ENCODE measurements around the gene NUMA1.

Gene NUMA1

DNA sequence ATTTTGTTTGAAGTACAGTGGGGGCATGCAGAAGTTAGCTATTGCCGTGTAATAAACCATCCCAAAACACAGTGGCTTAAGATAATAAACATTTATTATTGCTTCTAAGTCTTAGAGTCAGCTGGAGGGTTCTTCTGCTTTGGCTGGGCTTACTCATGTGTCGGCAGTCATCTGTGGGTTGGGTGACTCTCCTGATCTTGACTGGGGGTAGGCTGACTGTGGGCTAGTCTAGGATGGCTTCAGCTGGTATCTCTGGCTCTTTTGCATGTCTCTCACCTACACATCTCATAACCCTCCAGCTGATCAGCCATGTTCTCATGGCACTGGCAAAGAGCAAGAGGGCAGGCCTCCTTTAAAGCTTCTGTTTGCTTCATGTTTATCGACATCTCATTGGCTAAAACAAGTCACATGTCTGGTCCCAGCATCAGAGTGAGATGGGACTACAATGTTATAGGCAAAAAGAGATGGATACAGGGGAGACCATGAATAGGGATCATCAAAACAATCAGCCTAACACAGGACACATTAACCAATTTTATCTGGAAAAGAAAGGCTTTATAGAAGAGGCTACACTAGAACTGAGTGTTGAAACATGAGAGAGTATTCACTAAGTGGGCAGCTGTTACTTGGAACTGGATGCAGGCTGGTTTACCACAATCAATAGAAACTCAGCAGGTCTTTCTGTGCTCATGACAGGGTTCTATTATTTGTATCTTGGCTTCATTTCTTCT, 5.4 kb upstream of the NUMA1 start:
- Histone ChIP-seq H3K4me2 (ENCODE audit: low read length) (no peak overlapping the region), H3K27me3 (ENCODE audit: control insufficient read depth, low read length) (no peaks in the 10 kb centered on the region), H3K79me2 (ENCODE audit: control insufficient read depth, low read length) (peaks cover under 1% of the 10 kb centered on the region; the same call in 1 of the 2 replicates), H3F3A (ENCODE audit: control insufficient read depth, insufficient read depth) (peaks cover 6% of the 10 kb centered on the region; the same call in 1 of the 2 replicates), H3K4me3 (ENCODE audit: low read length) (no peak overlapping the region), H3K36me3 (ENCODE audit: control insufficient read depth, low read length) (peaks cover 13% of the 10 kb centered on the region), H3K9me3 (ENCODE audit: control insufficient read depth, insufficient read depth, low read length) (no peaks in the 10 kb centered on the region), H3K27ac (ENCODE audit: low read depth, low read length) (no peak overlapping the region), H3K4me1 (ENCODE audit: control insufficient read depth, low read length) (peaks cover 19% of the 10 kb centered on the region), H4K20me1 (ENCODE audit: control insufficient read depth, insufficient read depth, low read depth, low read length) (no peaks in the 10 kb centered on the region), H3K9me2 (replicated peaks; ENCODE audit: control insufficient read depth, low read length) (no peaks in the 10 kb centered on the region)
- TF ChIP-seq EZH2phosphoT487 (IDR thresholded peaks at IDR 0.05; ENCODE audit: borderline replicate concordance, low read length), result no peak
- TF ChIP-seq, protein P1, sequence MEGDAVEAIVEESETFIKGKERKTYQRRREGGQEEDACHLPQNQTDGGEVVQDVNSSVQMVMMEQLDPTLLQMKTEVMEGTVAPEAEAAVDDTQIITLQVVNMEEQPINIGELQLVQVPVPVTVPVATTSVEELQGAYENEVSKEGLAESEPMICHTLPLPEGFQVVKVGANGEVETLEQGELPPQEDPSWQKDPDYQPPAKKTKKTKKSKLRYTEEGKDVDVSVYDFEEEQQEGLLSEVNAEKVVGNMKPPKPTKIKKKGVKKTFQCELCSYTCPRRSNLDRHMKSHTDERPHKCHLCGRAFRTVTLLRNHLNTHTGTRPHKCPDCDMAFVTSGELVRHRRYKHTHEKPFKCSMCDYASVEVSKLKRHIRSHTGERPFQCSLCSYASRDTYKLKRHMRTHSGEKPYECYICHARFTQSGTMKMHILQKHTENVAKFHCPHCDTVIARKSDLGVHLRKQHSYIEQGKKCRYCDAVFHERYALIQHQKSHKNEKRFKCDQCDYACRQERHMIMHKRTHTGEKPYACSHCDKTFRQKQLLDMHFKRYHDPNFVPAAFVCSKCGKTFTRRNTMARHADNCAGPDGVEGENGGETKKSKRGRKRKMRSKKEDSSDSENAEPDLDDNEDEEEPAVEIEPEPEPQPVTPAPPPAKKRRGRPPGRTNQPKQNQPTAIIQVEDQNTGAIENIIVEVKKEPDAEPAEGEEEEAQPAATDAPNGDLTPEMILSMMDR (IDR thresholded peaks at IDR 0.05; ENCODE audit: low read depth, low read length, poor library complexity, severe bottlenecking), result no peak

DNA sequence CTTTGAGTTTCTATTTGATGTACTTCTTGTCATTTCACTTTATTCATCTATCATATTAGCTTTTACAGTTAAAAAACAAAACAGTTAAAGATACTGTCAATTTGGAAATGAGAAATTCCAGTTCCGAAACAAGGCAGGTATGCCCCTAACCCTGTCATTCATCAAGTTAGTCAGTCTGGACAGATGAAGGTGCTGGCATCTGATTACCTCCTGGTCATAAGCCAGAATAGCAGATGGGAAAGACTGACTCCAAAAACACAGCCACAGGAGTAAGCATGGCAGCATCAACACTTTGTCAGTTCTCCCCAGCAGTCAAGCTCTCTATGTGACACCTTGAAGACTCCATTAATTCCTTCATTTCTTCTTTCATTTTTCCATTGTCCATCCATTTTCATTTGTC, 4.6 kb upstream of the NUMA1 start:
- Histone ChIP-seq H3K36me3 (ENCODE audit: control insufficient read depth, low read length) (peaks cover 5% of the 10 kb centered on the region), H3K4me3 (ENCODE audit: low read length) (no peak overlapping the region), H3K79me2 (ENCODE audit: control insufficient read depth, low read length) (peaks cover 3% of the 10 kb centered on the region), H3K27me3 (ENCODE audit: control insufficient read depth, low read length) (no peaks in the 10 kb centered on the region), H3K4me1 (ENCODE audit: control insufficient read depth, low read length) (peaks cover 19% of the 10 kb centered on the region), H3F3A (ENCODE audit: control insufficient read depth, insufficient read depth) (peaks cover 6% of the 10 kb centered on the region; the same call in 1 of the 2 replicates), H3K9me2 (replicated peaks; ENCODE audit: control insufficient read depth, low read length) (no peaks in the 10 kb centered on the region), H3K4me2 (ENCODE audit: low read length) (no peak overlapping the region), H3K27ac (ENCODE audit: low read depth, low read length) (no peak overlapping the region), H3K9me3 (ENCODE audit: control insufficient read depth, insufficient read depth, low read length) (no peaks in the 10 kb centered on the region), H4K20me1 (ENCODE audit: control insufficient read depth, insufficient read depth, low read depth, low read length) (no peaks in the 10 kb centered on the region)
- TF ChIP-seq EZH2phosphoT487 (IDR thresholded peaks at IDR 0.05; ENCODE audit: borderline replicate concordance, low read length), result no peak
- TF ChIP-seq, protein P1 (IDR thresholded peaks at IDR 0.05; ENCODE audit: low read depth, low read length, poor library complexity, severe bottlenecking), result no peak

DNA sequence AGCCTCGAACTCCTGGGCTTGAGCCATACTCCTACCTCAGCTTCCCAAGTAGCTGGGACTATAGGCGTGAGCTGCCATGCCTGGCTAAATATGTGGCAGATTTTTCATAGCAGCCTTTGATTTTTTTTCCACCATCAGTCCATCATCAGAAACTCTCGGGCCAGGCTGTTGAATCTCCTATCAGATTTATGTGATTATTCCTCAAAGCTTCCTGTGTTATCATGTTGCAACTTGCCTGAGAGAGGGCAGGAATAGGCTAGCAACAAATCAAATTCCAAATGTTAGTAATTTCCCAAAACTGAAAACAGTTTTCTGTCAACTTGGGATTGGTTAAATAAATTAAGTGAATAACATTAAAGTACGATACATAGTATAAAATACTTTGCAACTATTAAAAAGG, 3.7 kb upstream of the NUMA1 start:
- 0 out of 2 replicates have a peak, but pooled peaks cover under 1% of the 10 kb centered on the region for H4K20me1 ChIP-seq (ENCODE audit: control insufficient read depth, insufficient read depth, low read depth, low read length)
- peaks cover 6% of the 10 kb centered on the region; the same call in 1 of the 2 replicates for H3F3A ChIP-seq (ENCODE audit: control insufficient read depth, insufficient read depth)
- TF ChIP-seq, protein P1 (IDR thresholded peaks at IDR 0.05; ENCODE audit: low read depth, low read length, poor library complexity, severe bottlenecking), result no peak
- TF ChIP-seq EZH2phosphoT487 (IDR thresholded peaks at IDR 0.05; ENCODE audit: borderline replicate concordance, low read length), result no peak
- no peak overlapping the region for H3K27ac ChIP-seq (ENCODE audit: low read depth, low read length)
- H3K36me3 ChIP-seq (ENCODE audit: control insufficient read depth, low read length), result no peaks in the 10 kb centered on the region; the same call in 1 of the 2 replicates
- H3K4me1 ChIP-seq (ENCODE audit: control insufficient read depth, low read length), result peaks cover 22% of the 10 kb centered on the region
- H3K9me3 ChIP-seq (ENCODE audit: control insufficient read depth, insufficient read depth, low read length), result no peaks in the 10 kb centered on the region
- no peaks in the 10 kb centered on the region for H3K9me2 ChIP-seq (replicated peaks; ENCODE audit: control insufficient read depth, low read length)
- H3K27me3 ChIP-seq (ENCODE audit: control insufficient read depth, low read length), result no peaks in the 10 kb centered on the region
- peaks cover 12% of the 10 kb centered on the region for H3K79me2 ChIP-seq (ENCODE audit: control insufficient read depth, low read length)
- no peak overlapping the region for H3K4me2 ChIP-seq (ENCODE audit: low read length)
- H3K4me3 ChIP-seq (ENCODE audit: low read length), result no peak overlapping the region

All from DOHH2 (cell line).